Keratinocyte (primary cell): ENCODE measurements around the gene TMEM151B. TPM values are rescaled to one million over a fixed set of nuclear protein-coding genes. Genes with fewer than 3 reads are reported as not detected.

Experiments
- DNase-seq: peaks from one replicate; pipeline ENCODE4 v3.0.0-alpha.2; 2011; ENCODE audit warnings: low read depth, missing footprints, low spot score
- FAIRE-seq: peaks from 2 replicates; lab custom pipeline; 2011; peaks lifted over from hg19 to GRCh38; lab: Jason Lieb, UNC
- H2AFZ ChIP-seq: 2 replicates; pipeline ENCODE4 v1.6.0; 2012; ENCODE audit warnings: low read length, control low read depth, inconsistent platforms; ENCODE audit not compliant: control insufficient read depth
- H3K27ac ChIP-seq: 2 replicates; pipeline ENCODE4 v1.5.1; 2011; ENCODE audit warnings: low read length; ENCODE audit not compliant: control insufficient read depth, insufficient read depth
- H3K27me3 ChIP-seq: 3 replicates; pipeline ENCODE4 v1.6.0; 2011; ENCODE audit warnings: low read length; ENCODE audit not compliant: control insufficient read depth, insufficient read depth; ENCODE audit errors: extremely low read depth
- H3K36me3 ChIP-seq, 2 experiments: 2 replicates in 1 of 2; 3 replicates in 1 of 2; pipeline ENCODE4 v1.5.1; 2011; ENCODE audit warnings: low read length in 2 of 2, mild to moderate bottlenecking in 1 of 2; ENCODE audit not compliant: control insufficient read depth in 2 of 2, insufficient read depth in 2 of 2; ENCODE audit errors: extremely low read depth in 1 of 2
- H3K4me1 ChIP-seq: 3 replicates; pipeline ENCODE4 v1.5.1; 2011; ENCODE audit warnings: low read length; ENCODE audit not compliant: control insufficient read depth, insufficient read depth; ENCODE audit errors: extremely low read depth
- H3K4me2 ChIP-seq: 3 replicates; pipeline ENCODE4 v1.6.0; 2011; ENCODE audit warnings: low read depth, low read length; ENCODE audit not compliant: control insufficient read depth, insufficient read depth; ENCODE audit errors: extremely low read depth
- H3K4me3 ChIP-seq, 3 experiments: fragments of 200-600 bp in 1 of 3; sonication (generic) in 1 of 3; 2 replicates in 2 of 3; 3 replicates in 1 of 3; pipeline ENCODE4 v1.5.1; 2011 to 2016; ENCODE audit warnings: low read length in 3 of 3, mild to moderate bottlenecking in 3 of 3, control low read depth in 2 of 3, inconsistent platforms in 1 of 3, low read depth in 1 of 3, mixed read lengths in 1 of 3, mixed run types in 1 of 3, moderate library complexity in 1 of 3; ENCODE audit not compliant: control insufficient read depth in 2 of 3, insufficient read depth in 2 of 3; ENCODE audit errors: extremely low read depth in 1 of 3
- H3K79me2 ChIP-seq: 2 replicates; pipeline ENCODE4 v1.6.0; 2012; ENCODE audit warnings: low read length; ENCODE audit not compliant: control insufficient read depth, insufficient read depth
- H3K9ac ChIP-seq: 3 replicates; pipeline ENCODE4 v1.6.0; 2011; ENCODE audit warnings: low read length; ENCODE audit not compliant: control insufficient read depth, insufficient read depth; ENCODE audit errors: extremely low read depth
- H3K9me1 ChIP-seq: 3 replicates; pipeline ENCODE4 v1.6.0; 2011; ENCODE audit warnings: low read length; ENCODE audit not compliant: control insufficient read depth, insufficient read depth; ENCODE audit errors: extremely low read depth
- H3K9me3 ChIP-seq: 2 replicates; pipeline ENCODE4 v1.5.1; 2012; ENCODE audit warnings: low read depth, low read length; ENCODE audit not compliant: control insufficient read depth
- H4K20me1 ChIP-seq: 3 replicates; pipeline ENCODE4 v1.6.0; 2011; ENCODE audit warnings: low read length; ENCODE audit not compliant: control insufficient read depth, insufficient read depth; ENCODE audit errors: extremely low read depth
- EZH2 ChIP-seq: IDR thresholded peaks from one replicate; pipeline ENCODE4 v1.6.1; 2012; ENCODE audit warnings: inconsistent platforms, mild to moderate bottlenecking, low read length, moderate library complexity
- dilution Hi-C: fragments of 300-500 bp; cut with MboI; formaldehyde crosslinking; loops from one replicate; pipeline ENCODE4 v1.7.0; 2020; ENCODE audit warnings: low sequenced_read_pairs; ENCODE audit not compliant: extremely low pct_ligation_motif_present
- polyA plus RNA-seq, 5 experiments: library from polyadenylated mRNA; depleted of rRNA in 3 of 5; stranded (reverse) in 3 of 5; stranded (forward) in 1 of 5; unstranded in 1 of 5; fragments of >200 nt; gene quantifications; 1 replicate in 1 of 5; 2 replicates in 3 of 5; 3 replicates in 1 of 5; pipeline versions ENCODE4 v1.2.1 to v1.2.3, GENCODE V29; 2011 to 2012; ENCODE audit warnings: missing spikeins in 2 of 5, low read depth in 1 of 5, low replicate concordance in 1 of 5
- TF ChIP-seq, protein P1 (sequence below), 3 experiments: IDR thresholded peaks in 1 of 3; conservative IDR thresholded peaks in 1 of 3; optimal IDR thresholded peaks in 1 of 3; 2 replicates in 2 of 3; 3 replicates in 1 of 3; pipeline versions ENCODE3 to v1.5.1; 2011; ENCODE audit warnings: low read length in 3 of 3, mild to moderate bottlenecking in 3 of 3, moderate library complexity in 2 of 3, control low read depth in 1 of 3, inconsistent platforms in 1 of 3; ENCODE audit not compliant: insufficient read depth in 2 of 3; ENCODE audit errors: extremely low read depth in 1 of 3

Gene TMEM151B
- polyA plus RNA-seq, 1 donor (not counting 4 experiments of a cell fraction or from before 2014, with no cell fraction given): not detected

- Histone ChIP-seq H3K4me2 (no peak overlapping the region), H3K79me2 (peaks cover 22% of the 10 kb centered on the region), H4K20me1 (no peaks in the 10 kb centered on the region), H2AFZ (peak overlapping the region; percentile 34), H3K4me3 (no peak overlapping the region), H3K36me3 (no peaks in the 10 kb centered on the region), H3K27me3 (no peaks in the 10 kb centered on the region), H3K4me1 (peaks cover 47% of the 10 kb centered on the region), H3K9me3 (no peaks in the 10 kb centered on the region), H3K9ac (no peak overlapping the region), H3K27ac (no peak overlapping the region), H3K9me1 (no peaks in the 10 kb centered on the region)
- dilution Hi-C loops: no loop called here
- no peak for FAIRE-seq
- DNase-seq: no peak
- TF ChIP-seq EZH2: no peak
- TF ChIP-seq, protein P1, sequence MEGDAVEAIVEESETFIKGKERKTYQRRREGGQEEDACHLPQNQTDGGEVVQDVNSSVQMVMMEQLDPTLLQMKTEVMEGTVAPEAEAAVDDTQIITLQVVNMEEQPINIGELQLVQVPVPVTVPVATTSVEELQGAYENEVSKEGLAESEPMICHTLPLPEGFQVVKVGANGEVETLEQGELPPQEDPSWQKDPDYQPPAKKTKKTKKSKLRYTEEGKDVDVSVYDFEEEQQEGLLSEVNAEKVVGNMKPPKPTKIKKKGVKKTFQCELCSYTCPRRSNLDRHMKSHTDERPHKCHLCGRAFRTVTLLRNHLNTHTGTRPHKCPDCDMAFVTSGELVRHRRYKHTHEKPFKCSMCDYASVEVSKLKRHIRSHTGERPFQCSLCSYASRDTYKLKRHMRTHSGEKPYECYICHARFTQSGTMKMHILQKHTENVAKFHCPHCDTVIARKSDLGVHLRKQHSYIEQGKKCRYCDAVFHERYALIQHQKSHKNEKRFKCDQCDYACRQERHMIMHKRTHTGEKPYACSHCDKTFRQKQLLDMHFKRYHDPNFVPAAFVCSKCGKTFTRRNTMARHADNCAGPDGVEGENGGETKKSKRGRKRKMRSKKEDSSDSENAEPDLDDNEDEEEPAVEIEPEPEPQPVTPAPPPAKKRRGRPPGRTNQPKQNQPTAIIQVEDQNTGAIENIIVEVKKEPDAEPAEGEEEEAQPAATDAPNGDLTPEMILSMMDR (optimal IDR thresholded peaks at IDR 0.05 in 1 of 3, IDR thresholded peaks at IDR 0.05 in 1 of 3, conservative IDR thresholded peaks at IDR 0.05 in 1 of 3; ENCODE audit: extremely low read depth in 1 of 3, insufficient read depth in 2 of 3, low read length in 3 of 3): peak in 2 of 3 experiments; percentile 70 to 93
Observed at GRCh38 chr6:44221291-44221960, 48.8 kb upstream of the TMEM151B start.

- FAIRE-seq: no peak
- no peak overlapping the region for H3K9ac ChIP-seq
- dilution Hi-C loops: no loop called here
- no peak overlapping the region for H3K4me2 ChIP-seq
- peaks cover 22% of the 10 kb centered on the region for H3K79me2 ChIP-seq
- H4K20me1 ChIP-seq: no peaks in the 10 kb centered on the region
- TF ChIP-seq EZH2: no peak
- TF ChIP-seq, protein P1 (optimal IDR thresholded peaks at IDR 0.05 in 1 of 3, IDR thresholded peaks at IDR 0.05 in 1 of 3, conservative IDR thresholded peaks at IDR 0.05 in 1 of 3; ENCODE audit: extremely low read depth in 1 of 3, insufficient read depth in 2 of 3, low read length in 3 of 3): no peak
- H3K9me1 ChIP-seq: no peaks in the 10 kb centered on the region
- H3K4me1 ChIP-seq: peaks cover 47% of the 10 kb centered on the region
- H3K27me3 ChIP-seq: no peaks in the 10 kb centered on the region
- no peak for DNase-seq
- no peak overlapping the region for H3K4me3 ChIP-seq
- no peaks in the 10 kb centered on the region for H3K9me3 ChIP-seq
- H2AFZ ChIP-seq: peak overlapping the region; percentile 9
- H3K36me3 ChIP-seq: no peaks in the 10 kb centered on the region
- H3K27ac ChIP-seq: no peak overlapping the region
Observed at GRCh38 chr6:44221961-44222335, 48.3 kb upstream of the TMEM151B start.
